CMK (cell line): Measurements from ENCODE around the gene YPEL2.
A peak's percentile ranks its signal among the peaks of the same experiment; 100 is the strongest.

Experiments
- DNase-seq: peaks from one replicate; pipeline ENCODE4 v3.0.0-alpha.2; 2010; ENCODE audit warnings: low read depth

YPEL2 gene

DNA sequence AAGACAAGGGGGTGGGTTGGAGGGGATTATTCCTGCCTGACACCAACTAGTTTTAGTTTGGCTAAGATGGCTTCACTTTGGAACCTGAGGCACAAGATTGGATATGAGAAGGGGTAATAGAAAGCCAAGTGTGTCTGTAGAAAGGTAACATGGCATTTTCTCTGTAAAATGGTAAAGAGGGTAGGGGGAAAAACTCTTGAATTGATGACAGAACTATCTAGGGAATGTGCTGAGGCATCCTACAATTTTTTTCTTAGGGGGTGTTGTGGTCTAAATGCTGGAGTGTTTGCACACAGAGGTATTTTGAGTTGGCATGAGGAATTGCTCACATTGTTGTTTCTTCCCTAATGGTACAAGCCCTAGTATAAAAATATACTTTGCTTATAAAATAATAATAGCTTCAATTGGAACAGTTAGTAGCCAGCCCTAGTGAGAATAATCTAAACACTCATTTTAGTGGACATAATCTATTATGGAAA lies 25.8 kb downstream of the YPEL2 start:
- no peak for DNase-seq

DNA sequence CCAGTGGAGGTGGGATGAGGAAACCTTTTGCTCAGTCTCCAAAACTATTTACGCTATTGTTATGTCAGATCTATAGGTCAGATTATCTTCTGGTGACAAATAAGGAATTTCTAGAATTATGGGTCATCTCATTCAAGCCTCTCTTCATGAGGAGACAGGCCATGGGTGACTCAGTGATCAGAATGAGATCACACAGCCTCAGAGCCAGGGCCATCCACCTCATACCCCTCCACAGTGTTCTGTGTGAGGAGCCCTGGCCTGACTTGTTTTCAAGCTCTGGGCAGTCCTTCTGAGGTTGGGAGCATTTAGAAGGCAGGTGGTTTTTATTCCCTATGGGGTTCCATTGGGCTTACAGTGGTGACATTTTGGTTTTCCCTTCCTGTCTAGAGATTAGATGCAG lies 26.5 kb downstream of the YPEL2 start:
- DNase-seq, result no peak

- no peak for DNase-seq
Observed at GRCh38 chr17:59361386-59361785, 29.9 kb downstream of the YPEL2 start.

DNA sequence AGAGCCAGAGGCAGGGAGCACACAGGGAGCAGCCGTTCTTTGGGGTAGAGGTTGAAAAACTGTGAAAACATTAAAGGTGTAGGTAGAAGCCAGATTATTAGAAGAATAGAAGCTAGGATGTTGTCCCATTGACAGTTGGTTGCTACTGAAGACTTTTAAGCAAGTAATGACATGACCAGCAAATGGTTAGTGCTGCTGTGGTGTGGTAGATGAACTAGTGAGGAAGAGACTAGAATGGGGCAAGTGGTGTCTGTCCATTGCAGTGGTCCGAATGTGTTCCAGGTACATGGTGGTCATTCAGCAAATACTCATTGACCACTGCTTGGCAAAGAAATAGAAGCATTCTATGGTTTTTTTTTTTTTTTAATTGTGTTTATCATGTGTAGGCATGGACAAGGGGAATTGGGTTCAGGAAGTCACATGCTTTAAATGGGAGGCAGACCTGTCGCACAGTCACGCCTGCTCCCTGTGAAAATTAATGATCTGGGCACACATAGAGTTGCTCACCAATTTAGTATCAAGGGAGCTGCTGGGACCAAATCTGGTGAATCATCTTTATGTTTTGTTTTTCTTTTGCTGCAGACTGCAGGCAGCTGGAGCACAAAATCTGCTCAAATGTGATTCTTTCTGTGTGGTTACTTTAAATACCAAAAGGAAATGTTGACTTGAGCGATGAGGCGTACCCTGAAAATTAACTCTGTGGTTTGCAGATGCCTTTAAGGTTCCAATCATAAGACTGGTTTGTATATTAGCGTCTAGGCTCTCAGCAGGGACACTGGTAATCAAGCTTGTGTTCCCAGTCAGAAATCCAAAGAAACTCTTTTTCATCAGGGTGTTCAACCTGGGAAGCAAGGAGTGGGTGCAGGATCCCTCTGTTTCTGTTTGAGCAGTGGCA lies 30.7 kb downstream of the YPEL2 start:
- no peak for DNase-seq

DNA sequence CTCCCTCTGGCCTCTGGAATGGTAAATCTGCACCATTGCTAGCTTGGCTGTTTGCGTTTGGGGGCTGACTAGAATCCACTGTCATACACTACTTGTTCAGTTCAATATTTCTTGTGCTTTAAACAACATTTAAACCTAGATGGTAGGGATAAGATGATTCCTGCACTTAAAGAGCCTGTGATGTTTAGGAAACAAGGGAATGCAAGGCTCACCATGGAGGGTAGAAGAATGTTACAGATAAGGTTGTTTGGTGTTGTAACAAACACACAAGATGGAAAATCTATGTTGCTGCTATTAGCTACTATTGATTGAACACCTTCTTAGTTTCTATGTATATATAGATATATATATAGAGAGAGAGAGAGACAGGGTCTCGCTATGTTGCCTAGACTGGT lies 31.4 kb downstream of the YPEL2 start:
- no peak for DNase-seq

DNA sequence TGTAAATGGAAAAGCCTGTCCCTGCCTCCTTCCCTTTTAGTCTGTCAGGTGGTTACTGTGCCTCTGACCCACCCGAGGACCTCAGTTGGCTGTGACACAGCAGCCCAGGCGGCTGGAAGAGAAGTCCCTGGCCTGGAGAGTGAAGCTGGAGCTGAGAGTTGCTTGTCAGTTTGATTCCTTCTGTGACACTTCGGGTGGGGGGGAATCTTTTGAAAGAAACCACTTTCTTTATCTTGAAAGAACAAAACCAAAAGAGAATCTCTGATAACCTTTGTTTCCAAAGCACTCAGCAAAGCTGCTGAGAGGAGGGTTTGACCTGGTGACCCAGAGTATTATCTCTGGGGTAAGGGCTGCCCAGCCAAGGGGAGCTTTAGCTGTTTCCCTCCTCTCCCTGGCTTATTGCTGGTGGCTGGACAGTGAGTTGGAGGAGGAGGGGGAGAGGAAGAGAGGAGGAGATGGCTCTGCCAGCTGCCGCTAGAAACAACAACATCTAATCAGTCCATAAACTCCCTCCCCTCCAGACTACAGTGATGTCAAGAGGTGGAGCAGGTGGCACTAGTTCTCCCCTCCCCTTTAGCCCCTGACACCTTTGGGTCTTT lies 34.0 kb downstream of the YPEL2 start:
- peak; percentile 76 for DNase-seq

GRCh38 chr17:59366040-59366757 lies 34.7 kb downstream of the YPEL2 start:
- no peak for DNase-seq

GRCh38 chr17:59366773-59367656 lies 35.6 kb downstream of the YPEL2 start:
- no peak for DNase-seq

DNA sequence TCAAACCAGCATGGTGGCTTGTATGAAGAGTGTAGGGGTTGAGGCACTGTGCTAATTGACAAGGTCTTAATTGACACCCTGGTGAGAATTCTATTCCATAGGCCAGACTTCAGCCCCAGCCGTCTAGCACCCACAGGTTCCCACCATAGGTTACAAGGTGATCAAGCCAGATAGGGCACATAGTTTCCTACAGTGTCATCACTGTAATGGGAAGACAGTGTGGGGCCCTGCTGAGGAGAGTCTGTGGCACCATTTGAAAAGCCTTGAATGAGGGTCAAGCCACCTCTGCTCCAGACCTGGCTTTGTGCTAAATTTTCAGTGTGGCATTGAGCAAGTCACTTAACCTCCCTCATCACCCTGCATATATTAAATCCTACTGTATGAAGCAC lies 36.2 kb downstream of the YPEL2 start:
- DNase-seq, result no peak

DNA sequence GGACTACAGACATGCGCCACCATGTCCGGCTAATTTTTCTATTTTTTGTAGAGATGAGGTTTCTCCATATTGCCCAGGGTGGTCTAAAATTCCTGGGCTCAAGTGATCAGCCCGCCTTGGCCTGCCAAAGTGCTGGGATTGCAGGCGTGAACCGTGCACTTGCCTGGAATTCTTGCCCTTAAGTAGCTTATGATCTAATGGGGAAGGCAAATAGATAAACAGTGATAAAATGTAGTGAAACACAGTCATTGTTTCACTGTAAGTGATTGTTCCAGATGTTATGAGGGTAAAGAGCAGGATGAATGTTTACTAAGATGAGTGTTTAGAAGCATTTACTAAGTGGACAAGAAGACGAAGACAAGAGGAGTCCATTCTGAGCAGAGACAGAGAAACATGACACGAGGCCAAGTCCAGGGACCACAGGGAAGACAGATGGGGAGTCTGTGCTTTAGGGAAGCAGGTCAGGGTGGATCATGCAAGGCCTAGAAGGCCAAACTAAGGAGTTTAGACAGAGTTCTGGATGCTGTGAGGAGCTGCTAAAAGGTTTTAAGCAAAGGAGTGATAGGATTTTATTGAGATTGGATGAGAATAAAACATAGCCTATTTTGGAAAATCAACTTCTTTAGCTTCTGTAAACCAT lies 36.9 kb downstream of the YPEL2 start:
- no peak for DNase-seq

GRCh38 chr17:59369031-59369975 lies 37.8 kb downstream of the YPEL2 start:
- no peak for DNase-seq

- no peak for DNase-seq
Observed at GRCh38 chr17:59370593-59371299, 39.3 kb downstream of the YPEL2 start.

DNA sequence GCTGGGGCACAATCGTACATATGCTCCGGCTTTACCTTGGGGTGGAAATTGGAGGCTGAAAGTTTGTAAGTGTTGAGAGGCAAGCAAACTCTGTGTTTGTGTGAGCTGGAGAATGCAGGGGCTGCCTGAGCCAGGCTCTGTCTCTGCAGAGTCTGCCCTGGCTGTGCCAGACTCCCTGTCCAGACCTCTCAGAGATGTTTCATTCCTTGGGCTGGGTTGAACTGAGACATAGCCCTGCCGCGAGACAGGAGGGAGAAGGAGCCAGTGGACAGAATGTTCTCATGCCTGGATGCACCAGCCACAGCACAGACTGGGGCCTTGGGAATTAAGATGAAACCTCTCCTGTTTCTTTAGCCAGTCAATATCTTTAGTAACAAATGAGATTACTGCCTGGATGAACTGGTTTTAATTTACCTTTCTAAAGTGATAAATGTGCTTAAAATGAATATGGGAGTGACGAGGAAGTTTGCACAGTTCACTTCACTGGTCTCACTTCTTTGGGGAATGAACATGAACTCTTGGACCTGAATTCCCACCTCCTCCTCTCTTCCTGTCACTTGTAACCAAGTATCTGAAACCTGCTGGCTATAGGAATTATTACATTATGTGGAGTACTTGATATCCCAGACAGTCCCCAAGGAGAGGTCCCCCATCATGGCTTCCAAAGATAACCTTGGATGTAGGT lies 40.1 kb downstream of the YPEL2 start:
- DNase-seq, result no peak

GRCh38 chr17:59372138-59372751 lies 40.8 kb downstream of the YPEL2 start:
- DNase-seq, result peak; percentile 61

- no peak for DNase-seq
Observed at GRCh38 chr17:59373882-59374495, 42.5 kb downstream of the YPEL2 start.

GRCh38 chr17:59374612-59375011 lies 43.2 kb downstream of the YPEL2 start:
- no peak for DNase-seq

DNA sequence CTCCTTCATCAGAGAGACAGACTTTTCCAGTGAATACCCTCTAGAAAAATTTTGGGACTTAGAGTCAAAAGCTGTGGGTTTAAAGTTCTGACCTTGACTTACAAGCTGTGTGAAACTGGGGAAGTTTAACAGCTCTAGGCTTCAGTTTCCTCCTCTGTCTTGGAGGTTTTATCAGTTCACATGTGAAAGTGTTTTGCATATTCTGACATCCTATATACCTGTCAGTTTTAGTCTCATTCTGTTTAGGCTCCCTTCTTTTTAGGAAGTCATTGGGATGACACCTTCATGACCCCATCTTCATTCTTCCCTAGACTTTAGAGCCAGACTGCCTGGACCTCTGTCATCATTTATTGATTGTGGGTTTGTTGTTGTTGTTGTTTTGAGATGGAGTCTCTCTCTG lies 44.4 kb downstream of the YPEL2 start:
- no peak for DNase-seq

- no peak for DNase-seq
Observed at GRCh38 chr17:59376506-59376905, 45.1 kb downstream of the YPEL2 start.
